WI38 (cell line): ENCODE data around the gene DENND4B.
A peak's percentile ranks its signal among the peaks of the same experiment; 100 is the strongest.

Source experiments
- H3K4me3 ChIP-seq: 2 replicates; pipeline ENCODE4 v1.5.1; 2011; ENCODE audit warnings: low read depth, mild to moderate bottlenecking, control low read depth, low read length
- TF ChIP-seq, protein P1 (sequence below): IDR thresholded peaks from 2 replicates; pipeline ENCODE4 v1.5.1; 2012; ENCODE audit warnings: low read depth, mild to moderate bottlenecking, control low read depth, low read length

The DENND4B gene

DNA sequence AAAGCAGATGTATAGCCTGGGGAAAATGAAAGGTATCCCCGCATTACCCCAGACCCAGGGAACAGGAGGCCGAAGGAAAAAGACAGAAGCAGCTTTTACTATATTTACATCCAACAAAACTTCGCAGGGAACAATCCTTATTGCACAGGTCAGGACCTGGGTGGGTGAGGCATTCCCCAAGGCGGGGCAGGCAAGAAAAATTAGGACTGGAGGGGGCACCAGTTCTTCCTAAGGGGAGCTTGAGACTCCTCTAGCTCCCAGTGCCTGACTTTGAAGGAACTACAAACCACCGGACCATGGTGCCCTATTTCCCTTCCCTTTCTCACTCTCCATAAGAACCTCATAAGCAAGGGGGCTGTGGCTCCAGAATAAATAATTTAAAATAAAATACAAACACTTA, 17.1 kb downstream of the DENND4B start:
- H3K4me3 ChIP-seq = no peak overlapping the region
- TF ChIP-seq, protein P1, sequence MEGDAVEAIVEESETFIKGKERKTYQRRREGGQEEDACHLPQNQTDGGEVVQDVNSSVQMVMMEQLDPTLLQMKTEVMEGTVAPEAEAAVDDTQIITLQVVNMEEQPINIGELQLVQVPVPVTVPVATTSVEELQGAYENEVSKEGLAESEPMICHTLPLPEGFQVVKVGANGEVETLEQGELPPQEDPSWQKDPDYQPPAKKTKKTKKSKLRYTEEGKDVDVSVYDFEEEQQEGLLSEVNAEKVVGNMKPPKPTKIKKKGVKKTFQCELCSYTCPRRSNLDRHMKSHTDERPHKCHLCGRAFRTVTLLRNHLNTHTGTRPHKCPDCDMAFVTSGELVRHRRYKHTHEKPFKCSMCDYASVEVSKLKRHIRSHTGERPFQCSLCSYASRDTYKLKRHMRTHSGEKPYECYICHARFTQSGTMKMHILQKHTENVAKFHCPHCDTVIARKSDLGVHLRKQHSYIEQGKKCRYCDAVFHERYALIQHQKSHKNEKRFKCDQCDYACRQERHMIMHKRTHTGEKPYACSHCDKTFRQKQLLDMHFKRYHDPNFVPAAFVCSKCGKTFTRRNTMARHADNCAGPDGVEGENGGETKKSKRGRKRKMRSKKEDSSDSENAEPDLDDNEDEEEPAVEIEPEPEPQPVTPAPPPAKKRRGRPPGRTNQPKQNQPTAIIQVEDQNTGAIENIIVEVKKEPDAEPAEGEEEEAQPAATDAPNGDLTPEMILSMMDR = no peak

DNA sequence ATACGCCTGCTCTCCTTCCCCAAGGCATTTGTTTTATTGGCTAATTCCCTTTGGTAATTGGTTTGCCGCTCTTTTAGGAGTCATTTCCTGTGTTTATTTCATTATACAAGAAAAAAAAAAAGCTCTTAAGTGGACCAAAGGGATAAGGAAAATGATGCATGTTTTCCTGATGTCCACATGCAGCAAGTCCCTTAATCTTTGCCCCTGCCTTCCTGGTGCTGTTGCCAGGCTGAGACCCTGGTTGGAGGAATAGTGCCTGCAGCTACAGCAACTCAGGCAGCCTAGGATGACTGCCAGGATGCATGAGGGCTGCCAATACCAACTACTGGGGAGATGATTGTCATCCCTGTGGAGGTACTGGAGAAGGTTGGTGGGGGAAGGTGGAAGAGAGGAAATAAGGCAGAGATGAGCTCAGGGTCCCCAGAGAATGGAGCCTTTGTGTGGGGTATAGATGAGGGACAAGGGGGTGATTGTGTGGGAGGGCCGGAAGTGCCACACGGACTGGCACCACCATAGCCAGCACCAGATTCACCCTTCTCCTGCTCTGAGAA, 17.7 kb downstream of the DENND4B start:
- TF ChIP-seq, protein P1 = no peak
- no peak overlapping the region for H3K4me3 ChIP-seq

DNA sequence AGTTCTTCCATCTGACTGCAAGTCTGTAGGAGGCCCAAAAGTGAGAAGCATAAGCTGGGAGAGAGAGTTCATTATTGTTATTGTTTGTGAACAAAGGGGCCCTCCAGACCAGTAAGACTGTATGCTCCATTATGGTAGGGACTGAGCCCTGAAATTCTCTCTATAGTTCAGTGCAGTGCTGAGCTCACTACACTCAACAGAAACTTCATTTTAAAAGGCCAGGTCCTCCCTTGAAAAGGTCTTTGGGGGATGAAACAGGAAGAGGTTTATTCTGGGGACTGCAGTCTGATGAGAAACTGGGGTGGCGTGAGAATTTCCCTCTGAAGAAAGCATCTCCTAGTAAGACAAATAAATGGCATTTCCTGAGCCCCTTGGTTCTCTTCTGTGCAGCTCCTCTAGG, 18.3 kb downstream of the DENND4B start:
- no peak overlapping the region for H3K4me3 ChIP-seq
- TF ChIP-seq, protein P1 = no peak

DNA sequence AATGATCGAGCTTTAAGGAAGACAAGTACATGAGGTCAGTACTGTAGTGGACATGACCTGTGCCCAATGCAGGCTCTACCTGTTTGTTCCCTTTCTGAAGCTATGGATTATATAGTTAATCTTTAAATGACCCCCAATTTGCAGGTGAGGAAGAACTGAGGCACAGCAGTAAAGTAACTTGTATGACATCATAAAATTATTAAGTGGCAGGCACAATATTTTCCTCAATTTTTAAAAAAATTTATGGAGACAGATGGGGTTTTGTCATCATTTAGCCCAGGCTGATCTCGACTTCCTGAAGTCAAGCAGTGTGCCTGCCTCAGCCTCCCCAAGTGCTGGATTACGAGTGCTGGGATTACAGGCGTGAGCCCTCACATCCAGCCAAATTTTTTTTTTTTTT, 20.1 kb downstream of the DENND4B start:
- TF ChIP-seq, protein P1 = no peak
- no peak overlapping the region for H3K4me3 ChIP-seq

DNA sequence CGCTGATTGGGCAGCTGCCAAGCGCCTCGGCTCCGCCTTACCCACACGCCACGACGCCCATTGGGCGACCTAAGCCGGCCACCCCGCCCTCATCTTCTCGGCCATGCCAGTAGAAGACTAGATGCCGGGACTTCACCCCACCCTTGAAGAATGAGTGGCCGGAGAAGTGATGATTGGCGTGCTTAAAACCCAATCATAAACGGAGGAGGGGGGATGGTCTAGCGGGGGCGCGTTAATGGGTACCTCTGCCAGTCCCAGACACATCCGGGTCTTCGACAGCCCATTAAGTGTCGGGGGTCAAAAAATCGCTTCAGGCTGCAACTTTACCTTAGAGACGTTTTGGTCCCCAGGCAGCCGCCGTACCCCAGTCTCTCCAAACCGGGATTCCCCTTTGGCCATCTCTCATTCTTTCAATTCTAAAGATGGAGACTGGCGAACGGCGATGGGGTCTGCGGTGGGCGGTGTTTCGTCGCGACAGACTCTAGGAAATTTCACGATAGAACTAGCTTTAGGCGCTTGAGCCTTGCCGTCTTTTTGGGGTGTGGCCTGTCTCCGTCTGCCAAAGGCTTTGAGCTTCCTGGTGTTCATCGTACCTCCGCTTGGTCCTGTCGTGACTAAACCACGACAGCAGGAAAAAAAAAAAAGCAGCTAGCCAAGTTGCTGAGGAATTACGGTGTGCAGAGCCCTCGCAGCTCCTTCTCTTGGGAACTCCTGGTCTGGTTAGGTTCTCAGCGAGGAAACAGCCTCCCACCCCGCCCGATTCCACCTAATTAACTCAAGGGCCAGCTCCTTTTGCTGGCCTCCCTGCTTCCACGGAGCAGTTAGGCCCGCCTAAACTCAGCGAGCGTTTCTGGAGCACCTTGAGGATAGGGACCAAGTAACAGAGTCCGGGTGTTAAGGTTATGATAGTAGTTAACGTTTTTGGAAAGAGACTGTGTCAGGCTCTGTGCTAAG, 23.3 kb downstream of the DENND4B start, which contains the start of gene GATAD2B:
Gene GATAD2B, minus strand, starts transcription at position 1 of the 954 bp plus-strand sequence. CDS start 94,625 bp downstream, outside the sequence.
- TF ChIP-seq, protein P1 = no peak
- peak within 1 kb of the TSS; percentile 81 for H3K4me3 ChIP-seq

DNA sequence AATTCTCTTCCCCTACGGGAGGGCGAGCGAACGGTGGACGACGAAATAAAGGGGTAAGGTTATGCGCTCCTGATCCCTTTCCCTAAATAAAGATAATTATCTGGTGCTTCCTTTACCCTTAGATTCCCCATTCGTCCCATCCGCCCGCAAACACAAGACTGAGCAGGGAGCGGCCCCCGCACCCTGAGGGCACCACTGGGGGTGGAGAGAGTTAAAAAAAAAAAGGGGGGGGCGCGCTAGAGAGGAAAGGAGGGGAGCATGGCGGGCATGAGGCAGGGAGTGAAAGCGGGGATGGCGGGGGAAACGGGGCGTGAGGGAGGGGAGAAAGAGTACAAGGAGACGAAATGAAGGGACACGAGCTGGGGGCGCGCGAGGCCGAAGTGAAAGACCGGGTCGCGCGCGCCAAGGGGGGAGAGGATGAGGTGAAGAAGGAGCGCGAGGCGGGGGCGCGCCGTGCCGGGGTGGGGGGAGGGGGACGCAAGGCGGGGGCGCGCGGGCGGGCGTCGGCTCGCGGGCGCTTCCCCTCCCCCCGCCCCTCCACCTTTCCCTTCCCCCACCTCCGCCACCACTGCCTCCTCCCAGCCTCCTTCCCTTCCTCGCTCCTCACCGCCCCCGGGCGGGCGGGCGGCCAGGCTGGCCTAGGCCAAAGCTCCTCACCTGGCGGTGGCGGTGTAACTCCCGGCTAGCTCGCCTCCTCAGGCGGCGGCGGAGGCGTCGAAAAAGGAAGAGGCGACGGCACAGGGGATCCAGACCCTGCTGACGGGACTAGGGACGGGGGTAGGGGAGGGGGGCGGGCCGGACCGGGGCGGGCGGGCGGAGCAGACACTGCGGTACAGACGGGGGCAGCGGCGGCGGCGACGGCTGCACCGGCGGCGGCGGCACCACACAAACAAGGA, 24.2 kb downstream of the DENND4B start:
- H3K4me3 ChIP-seq = peak overlapping the region; percentile 81
- TF ChIP-seq, protein P1 = no peak
